ENCODE data around the gene CXCR3. TPM values are rescaled to one million over a fixed set of nuclear protein-coding genes. Genes with fewer than 3 reads are reported as not detected.

CXCR3 gene
- total RNA-seq, result under 1 TPM in 3 of 4 donors, not detected in 1; 0.17 to 0.83 (median 0.42) TPM

- Histone ChIP-seq H3K27ac (replicated peaks in 1 of 4) (no peak within 1 kb of the TSS), H3K4me1 (peaks cover 10 to 23% (median 18%) of the 10 kb centered on the region in 4 donors), H3K9me3 (no peaks in the 10 kb centered on the region), H3K27me3 (no peaks in the 10 kb centered on the region), H3K4me3 (no peak within 1 kb of the TSS), H3K36me3 (peaks cover 0 to 17% (median 13%) of the 10 kb centered on the region in 4 donors)
- intact Hi-C loops (cut with DNase I), result no loop called here
- 53% methylated on average over 4 of the region's 4 CpGs for WGBS
- TF ChIP-seq POLR2A (IDR thresholded peaks at IDR 0.05; ENCODE audit: low read depth) (no peak), CTCF (IDR thresholded peaks at IDR 0.05) (no peak), EP300 (IDR thresholded peaks at IDR 0.05) (no peak), POLR2AphosphoS5 (IDR thresholded peaks at IDR 0.05) (no peak)
- DNase-seq (ENCODE audit: extremely low spot score), result no peak
These were observed at the start of gene CXCR3 for GRCh38 chrX:71618303-71618721. CXCR3 (minus strand) TSS chrX:71618511; CDS start chrX:71618449, 62 bp downstream.

GRCh38 chrX:71667328-71668247 is 49.3 kb upstream of the CXCR3 start, which contains the start of gene LOC101059915:
LOC101059915 (plus strand) TSS chrX:71667546.
- WGBS, result 90% methylated on average over 37 of the region's 50 CpGs
- no peak for DNase-seq (ENCODE audit: extremely low spot score)

GRCh38 chrX:71666240-71667223 is 48.2 kb upstream of the CXCR3 start:
- Histone ChIP-seq H3K27me3 (no peaks in the 10 kb centered on the region), H3K27ac (replicated peaks in 1 of 4) (no peak overlapping the region), H3K4me1 (no peaks in the 10 kb centered on the region), H3K36me3 (no peaks in the 10 kb centered on the region), H3K9me3 (no peaks in the 10 kb centered on the region), H3K4me3 (no peak overlapping the region)
- TF ChIP-seq POLR2A (IDR thresholded peaks at IDR 0.05; ENCODE audit: low read depth) (no peak), EP300 (IDR thresholded peaks at IDR 0.05) (no peak), POLR2AphosphoS5 (IDR thresholded peaks at IDR 0.05) (no peak), CTCF (IDR thresholded peaks at IDR 0.05) (no peak)
- intact Hi-C loops (cut with DNase I), result no loop called here
- WGBS, result 94% methylated on average over 30 of the region's 48 CpGs
- no peak for DNase-seq (ENCODE audit: extremely low spot score)

More at GRCh38 chrX:71667328-71668247, 49.3 kb upstream of the CXCR3 start, which contains the start of gene LOC101059915:
- no peak within 1 kb of the TSS for H3K4me3 ChIP-seq
- H3K36me3 ChIP-seq, result no peaks in the 10 kb centered on the region
- TF ChIP-seq POLR2A (IDR thresholded peaks at IDR 0.05; ENCODE audit: low read depth), result no peak
- no peak for TF ChIP-seq CTCF (IDR thresholded peaks at IDR 0.05)
- TF ChIP-seq EP300 (IDR thresholded peaks at IDR 0.05), result no peak
- TF ChIP-seq POLR2AphosphoS5 (IDR thresholded peaks at IDR 0.05), result no peak
- intact Hi-C loops (cut with DNase I), result no loop called here
- H3K27me3 ChIP-seq, result no peaks in the 10 kb centered on the region
- no peak within 1 kb of the TSS for H3K27ac ChIP-seq (replicated peaks in 1 of 4)
- no peaks in the 10 kb centered on the region for H3K9me3 ChIP-seq
- no peaks in the 10 kb centered on the region for H3K4me1 ChIP-seq

- Histone ChIP-seq H3K4me3 (no peak overlapping the region), H3K27ac (replicated peaks in 1 of 4) (no peak overlapping the region), H3K36me3 (no peaks in the 10 kb centered on the region), H3K27me3 (no peaks in the 10 kb centered on the region), H3K9me3 (no peaks in the 10 kb centered on the region), H3K4me1 (no peaks in the 10 kb centered on the region)
- intact Hi-C loops (cut with DNase I), result no loop called here
- WGBS, result 82% methylated on average over 4 of the region's 10 CpGs
- no peak for DNase-seq (ENCODE audit: extremely low spot score)
- no peak for TF ChIP-seq POLR2A (IDR thresholded peaks at IDR 0.05; ENCODE audit: low read depth)
These were observed 47.4 kb upstream of the CXCR3 start for GRCh38 chrX:71665747-71666146.
